HUES6 (cell line): Measurements from ENCODE around the gene CAPRIN2.
A peak's percentile ranks its signal among the peaks of the same experiment; 100 is the strongest.

ENCODE experiments used
- H3K27ac ChIP-seq: 2 replicates; pipeline ENCODE4 v1.7.0; 2013; ENCODE audit warnings: low read depth, mild to moderate bottlenecking, low read length, inconsistent platforms
- H3K27me3 ChIP-seq: 2 replicates; pipeline ENCODE4 v1.6.1; 2013; ENCODE audit warnings: low read length; ENCODE audit not compliant: control insufficient read depth, insufficient read depth
- H3K36me3 ChIP-seq: 2 replicates; pipeline ENCODE4 v1.6.1; 2013; ENCODE audit warnings: low read length; ENCODE audit not compliant: control insufficient read depth, insufficient read depth
- H3K4me1 ChIP-seq: 2 replicates; pipeline ENCODE4 v1.6.1; 2013; ENCODE audit warnings: low read length; ENCODE audit not compliant: control insufficient read depth, insufficient read depth
- H3K4me3 ChIP-seq: 2 replicates; pipeline ENCODE4 v1.5.1; 2013; ENCODE audit warnings: low read depth, low read length
- H3K9ac ChIP-seq: one replicate; pipeline ENCODE4 v1.6.1; 2013; ENCODE audit warnings: mild to moderate bottlenecking, low read length
- H3K9me3 ChIP-seq: 2 replicates; pipeline ENCODE4 v1.6.1; 2013; ENCODE audit warnings: low read depth, low read length; ENCODE audit not compliant: control insufficient read depth, insufficient read depth

The CAPRIN2 gene

DNA sequence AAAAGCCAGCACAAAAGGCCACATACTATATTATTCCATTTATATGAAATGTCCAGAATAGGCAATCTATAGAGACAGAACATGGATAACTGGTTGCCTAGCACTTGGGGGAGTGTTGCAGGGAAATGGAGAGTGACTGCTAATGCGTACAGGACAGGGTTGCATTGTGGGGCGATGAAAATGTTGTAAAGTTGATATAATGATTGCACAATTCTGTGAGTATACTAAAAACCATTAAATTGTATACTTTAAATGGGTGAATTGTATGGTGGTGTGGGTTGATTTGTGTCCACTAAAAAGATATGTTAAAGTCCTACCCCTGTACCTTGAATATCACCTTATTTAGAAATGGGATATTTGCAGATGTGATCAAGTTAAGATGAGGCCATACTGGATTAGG, 7.0 kb upstream of the CAPRIN2 start:
- Histone ChIP-seq H3K9me3 (peaks cover 5% of the 10 kb centered on the region; the same call in 1 of the 2 replicates), H3K4me1 (no peaks in the 10 kb centered on the region), H3K4me3 (no peak overlapping the region), H3K9ac (no peak overlapping the region), H3K27ac (no peak overlapping the region), H3K27me3 (no peaks in the 10 kb centered on the region), H3K36me3 (no peaks in the 10 kb centered on the region)

DNA sequence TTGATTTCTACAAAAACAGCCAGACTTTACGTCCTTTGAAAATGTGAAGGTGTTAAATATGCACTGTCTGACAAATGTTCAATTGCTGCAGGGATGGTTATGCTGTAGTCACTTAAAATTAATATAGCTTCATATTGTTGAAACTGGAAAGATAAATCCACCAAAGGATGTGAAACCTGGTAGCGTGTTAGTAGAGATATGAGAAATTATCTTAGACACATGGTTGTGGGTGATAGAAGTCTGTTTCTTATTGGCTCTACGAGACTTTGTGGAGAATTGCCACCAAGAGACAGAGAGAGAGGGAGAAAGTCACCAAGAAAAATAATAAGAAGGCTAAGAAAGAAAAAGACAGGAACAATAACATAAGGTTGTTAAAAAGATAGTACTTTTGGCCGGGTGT, 2.6 kb upstream of the CAPRIN2 start:
- no peak overlapping the region for H3K4me3 ChIP-seq
- H3K27ac ChIP-seq: no peak overlapping the region

DNA sequence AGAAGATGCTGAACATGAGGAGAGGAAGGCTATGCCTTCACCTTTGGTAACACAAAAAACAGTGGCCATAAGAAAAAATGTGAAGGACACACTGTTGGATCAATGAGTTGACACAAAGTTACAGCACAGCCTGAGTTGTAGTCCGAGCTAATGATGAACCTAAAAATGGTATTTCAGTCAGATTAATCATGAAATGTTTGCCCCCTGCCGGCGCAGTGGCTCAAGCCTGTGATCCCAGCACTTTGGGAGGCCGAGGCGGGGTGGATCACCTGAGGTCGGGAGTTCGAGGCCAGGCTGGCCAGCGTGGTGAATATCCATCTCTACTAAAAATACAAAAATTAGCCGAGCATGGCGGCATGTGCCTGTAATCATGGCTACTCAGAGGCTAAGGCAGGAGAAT, 1.3 kb upstream of the CAPRIN2 start:
- H3K4me3 ChIP-seq: no peak overlapping the region; the same call in 1 of the 2 replicates
- H3K36me3 ChIP-seq: peaks cover 8% of the 10 kb centered on the region
- H3K9ac ChIP-seq: no peak overlapping the region
- peaks cover 5% of the 10 kb centered on the region; the same call in 1 of the 2 replicates for H3K9me3 ChIP-seq
- H3K27ac ChIP-seq: no peak overlapping the region
- peaks cover 20% of the 10 kb centered on the region for H3K4me1 ChIP-seq
- no peaks in the 10 kb centered on the region for H3K27me3 ChIP-seq

More for the DNA sequence above, 2.6 kb upstream of the CAPRIN2 start:
- 0 out of 2 replicates have a peak, but pooled peaks cover under 1% of the 10 kb centered on the region for H3K36me3 ChIP-seq
- no peak overlapping the region for H3K9ac ChIP-seq
- H3K27me3 ChIP-seq: no peaks in the 10 kb centered on the region
- H3K4me1 ChIP-seq: peaks cover 13% of the 10 kb centered on the region
- H3K9me3 ChIP-seq: peaks cover 5% of the 10 kb centered on the region; the same call in 1 of the 2 replicates

DNA sequence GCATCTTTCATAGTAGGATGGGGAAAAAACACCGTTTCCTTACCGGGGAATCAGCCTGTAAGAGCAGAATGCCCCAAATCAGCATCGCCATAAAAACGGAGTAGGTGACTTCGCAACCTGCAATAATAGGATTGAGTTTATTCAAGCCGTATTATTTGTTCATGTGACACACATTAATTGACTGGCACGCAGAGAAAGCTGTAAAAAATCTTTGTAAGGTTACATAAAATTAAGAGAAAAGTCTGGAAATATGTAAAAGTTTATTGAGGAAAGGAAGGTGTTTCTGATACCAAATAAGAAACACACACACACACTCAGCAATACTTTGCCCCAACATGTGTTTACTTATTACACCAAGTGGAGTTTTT, 628 bp upstream of the CAPRIN2 start:
- Histone ChIP-seq H3K27ac (peak overlapping the region; percentile 77; the same call in 1 of the 2 replicates), H3K4me1 (peaks cover 27% of the 10 kb centered on the region), H3K4me3 (peak overlapping the region; percentile 87), H3K9me3 (0 out of 2 replicates have a peak, but pooled peaks cover under 1% of the 10 kb centered on the region), H3K27me3 (no peaks in the 10 kb centered on the region), H3K9ac (peak overlapping the region; percentile 77), H3K36me3 (peaks cover 15% of the 10 kb centered on the region)

DNA sequence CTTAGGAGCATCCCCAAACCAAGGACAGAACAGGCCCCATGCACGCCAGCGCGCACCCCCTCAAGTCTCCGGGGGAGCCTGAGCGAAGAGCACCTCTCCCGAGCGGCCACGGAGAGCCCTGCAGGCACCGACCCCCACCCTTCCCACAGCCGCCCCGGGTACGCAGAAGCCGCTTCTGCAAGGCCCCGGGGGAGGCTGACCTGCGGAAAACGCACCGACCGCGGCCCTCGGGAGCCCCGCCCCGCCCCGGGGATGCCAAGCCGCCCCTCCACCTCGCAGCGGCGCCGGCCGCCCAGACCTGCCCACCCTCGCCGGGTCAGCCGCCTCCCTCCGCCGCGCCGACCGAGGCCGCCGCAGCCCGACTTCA, 385 bp downstream of the CAPRIN2 start:
- Histone ChIP-seq H3K9me3 (no peaks in the 10 kb centered on the region), H3K36me3 (peaks cover 23% of the 10 kb centered on the region), H3K4me1 (peaks cover 28% of the 10 kb centered on the region), H3K4me3 (peak overlapping the region; percentile 91), H3K9ac (peak overlapping the region; percentile 93), H3K27me3 (no peaks in the 10 kb centered on the region), H3K27ac (peak overlapping the region; percentile 50; the same call in 1 of the 2 replicates)

DNA sequence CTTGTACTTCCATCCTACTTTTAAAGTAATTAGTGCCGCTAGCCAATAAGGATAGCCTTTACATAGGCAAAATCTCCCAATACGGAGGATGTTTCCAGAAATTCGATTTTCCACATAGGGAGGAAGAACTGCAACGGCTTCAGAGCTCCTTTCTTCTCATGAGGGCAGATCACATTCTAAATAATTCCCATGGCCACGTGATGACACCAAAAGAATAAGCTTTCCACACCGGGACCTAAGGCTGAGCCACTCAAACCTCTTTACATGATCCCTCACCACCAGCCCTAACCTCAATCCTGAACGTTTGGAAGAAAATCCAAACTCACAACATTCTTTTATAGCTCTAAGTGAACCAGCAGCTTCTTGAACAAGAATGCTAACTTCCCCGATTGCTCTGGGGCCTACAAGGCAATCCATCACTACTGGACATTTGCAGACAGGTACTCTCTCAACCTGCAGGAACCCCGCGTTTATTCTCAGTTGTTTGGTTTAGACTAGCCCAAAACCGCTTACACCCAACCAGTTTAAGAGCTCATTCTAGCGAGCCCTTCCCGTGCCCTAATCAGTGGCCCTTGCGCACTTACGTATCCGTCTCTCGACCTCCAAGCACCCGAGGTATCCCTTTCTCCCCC, 884 bp downstream of the CAPRIN2 start:
- H3K9me3 ChIP-seq: no peaks in the 10 kb centered on the region
- peaks cover 28% of the 10 kb centered on the region for H3K4me1 ChIP-seq
- H3K27me3 ChIP-seq: no peaks in the 10 kb centered on the region
- H3K9ac ChIP-seq: peak overlapping the region; percentile 93
- peak overlapping the region; percentile 91 for H3K4me3 ChIP-seq
- H3K36me3 ChIP-seq: peaks cover 28% of the 10 kb centered on the region
- peak overlapping the region; percentile 50; the same call in 1 of the 2 replicates for H3K27ac ChIP-seq

DNA sequence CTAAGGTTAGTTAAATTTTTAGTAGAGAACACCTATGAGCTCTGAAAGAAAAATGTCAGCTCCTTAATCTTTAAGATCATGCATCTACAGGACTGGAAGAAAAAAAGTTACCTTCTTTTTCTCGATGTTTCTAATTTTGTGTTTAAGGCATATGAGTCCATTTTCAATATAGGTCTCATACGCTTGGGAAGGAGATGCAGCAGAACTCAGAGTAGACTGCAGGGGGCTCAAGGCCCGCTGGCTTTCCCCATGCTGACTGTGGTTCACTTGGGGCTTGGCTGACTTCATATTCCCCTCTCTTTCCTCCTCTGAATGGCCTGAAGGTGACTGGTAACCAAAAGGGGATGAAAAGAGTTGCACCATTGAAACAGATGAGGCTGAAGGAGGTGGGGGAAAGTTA, 1.5 kb downstream of the CAPRIN2 start:
- no peaks in the 10 kb centered on the region for H3K27me3 ChIP-seq
- H3K27ac ChIP-seq: no peak overlapping the region; the same call in 1 of the 2 replicates
- no peaks in the 10 kb centered on the region for H3K9me3 ChIP-seq
- H3K36me3 ChIP-seq: peaks cover 34% of the 10 kb centered on the region
- H3K9ac ChIP-seq: peak overlapping the region; percentile 93
- H3K4me3 ChIP-seq: peak overlapping the region; percentile 91
- peaks cover 28% of the 10 kb centered on the region for H3K4me1 ChIP-seq

DNA sequence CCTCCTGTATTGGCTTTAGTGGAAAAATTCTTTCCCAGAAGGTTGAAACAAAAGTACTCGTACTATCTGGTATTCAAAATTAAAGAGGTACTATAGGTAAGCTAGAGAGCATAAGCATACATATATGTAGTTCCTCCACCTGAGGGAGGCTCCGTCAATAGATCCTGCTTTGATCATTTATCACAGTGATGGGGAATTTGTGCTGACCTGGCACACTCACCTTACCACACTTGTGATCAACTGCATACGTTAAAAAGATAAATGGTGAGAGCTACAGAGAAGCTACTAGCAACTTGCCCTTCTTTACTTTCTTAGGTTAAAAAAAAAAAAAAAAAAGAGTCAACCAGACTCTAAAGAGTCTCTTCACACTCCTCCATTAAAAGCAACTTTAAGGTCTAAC, 2.5 kb downstream of the CAPRIN2 start:
- H3K27me3 ChIP-seq: no peaks in the 10 kb centered on the region
- peak overlapping the region; percentile 91 for H3K4me3 ChIP-seq
- H3K9ac ChIP-seq: peak overlapping the region; percentile 93
- no peak overlapping the region for H3K27ac ChIP-seq
- peaks cover 28% of the 10 kb centered on the region for H3K4me1 ChIP-seq
- H3K9me3 ChIP-seq: no peaks in the 10 kb centered on the region
- peaks cover 44% of the 10 kb centered on the region for H3K36me3 ChIP-seq

DNA sequence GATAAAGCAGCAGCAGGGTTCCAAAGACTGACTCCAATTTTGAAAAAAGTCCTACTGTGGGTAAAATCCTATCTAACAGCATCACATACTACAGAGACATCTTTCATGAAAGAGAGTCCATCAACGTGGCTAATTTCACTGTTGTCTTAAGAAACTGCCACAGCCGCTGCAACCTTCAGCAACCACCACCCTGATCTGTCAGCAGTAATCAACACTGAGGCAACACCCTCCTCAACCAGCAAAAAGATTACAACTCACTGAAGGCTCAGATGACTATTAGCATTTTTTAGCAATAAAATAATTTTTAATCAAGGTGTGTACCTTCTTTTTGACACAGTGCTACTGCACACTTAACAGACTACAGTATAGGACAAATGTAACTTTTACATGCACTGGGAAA, 6.6 kb downstream of the CAPRIN2 start:
- no peak overlapping the region for H3K4me3 ChIP-seq
- no peaks in the 10 kb centered on the region for H3K9me3 ChIP-seq
- no peaks in the 10 kb centered on the region for H3K27me3 ChIP-seq
- H3K36me3 ChIP-seq: peaks cover 76% of the 10 kb centered on the region
- no peak overlapping the region for H3K9ac ChIP-seq
- no peak overlapping the region for H3K27ac ChIP-seq
- H3K4me1 ChIP-seq: peaks cover 30% of the 10 kb centered on the region

DNA sequence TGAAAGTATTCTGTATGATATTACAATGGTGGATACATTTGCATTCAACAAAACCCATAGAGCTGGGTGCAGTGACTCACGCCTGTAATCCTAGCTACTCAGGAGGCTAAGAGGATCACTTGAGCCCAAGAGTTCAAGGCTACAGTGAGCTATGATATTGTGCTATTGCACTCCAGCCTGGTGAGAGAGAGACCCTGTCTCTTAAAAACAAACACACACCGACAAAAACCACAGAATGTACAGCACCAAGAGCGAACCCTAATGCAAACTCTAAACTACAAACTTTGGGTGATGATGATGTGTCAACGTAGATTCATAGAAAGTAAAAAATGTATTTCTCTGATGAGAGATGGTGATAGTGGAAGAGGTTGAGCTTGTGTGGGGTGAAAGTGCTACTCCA, 8.6 kb downstream of the CAPRIN2 start:
- Histone ChIP-seq H3K4me3 (no peak overlapping the region), H3K9me3 (no peaks in the 10 kb centered on the region), H3K4me1 (peaks cover 14% of the 10 kb centered on the region), H3K27me3 (no peaks in the 10 kb centered on the region), H3K9ac (no peak overlapping the region), H3K36me3 (peaks cover 86% of the 10 kb centered on the region), H3K27ac (no peak overlapping the region)

DNA sequence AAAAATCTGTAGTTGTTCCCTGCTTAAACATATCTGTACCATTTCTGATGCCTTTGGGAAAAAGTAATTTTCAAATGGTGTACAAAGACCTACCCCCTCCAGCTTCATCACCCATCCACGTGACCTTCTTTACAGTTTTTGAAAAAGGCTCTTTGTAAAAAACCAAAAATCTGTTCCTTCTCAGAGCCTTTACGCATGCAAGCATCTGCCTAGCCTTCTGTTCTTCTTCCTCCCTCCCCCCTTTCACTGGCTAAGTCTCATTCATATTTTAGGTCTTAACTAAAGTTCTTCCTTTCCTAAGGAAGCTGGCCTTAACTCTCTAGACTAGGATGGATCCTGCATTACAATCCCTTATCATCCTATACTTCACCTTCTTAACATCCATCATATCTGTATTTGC, 10.4 kb downstream of the CAPRIN2 start:
- peaks cover 86% of the 10 kb centered on the region for H3K36me3 ChIP-seq
- H3K9ac ChIP-seq: no peak overlapping the region
- H3K27ac ChIP-seq: no peak overlapping the region
- H3K4me3 ChIP-seq: no peak overlapping the region
- peaks cover 7% of the 10 kb centered on the region; the same call in 1 of the 2 replicates for H3K4me1 ChIP-seq
- H3K27me3 ChIP-seq: no peaks in the 10 kb centered on the region
- no peaks in the 10 kb centered on the region for H3K9me3 ChIP-seq
